Loucy (cell line): ENCODE results near the gene LNPEP.

Source experiments
- CTCF ChIP-seq: fragments of 200-600 bp; sonication (generic); conservative IDR thresholded peaks from 2 replicates; pipeline ENCODE4 v1.5.1; 2014; ENCODE audit warnings: mild to moderate bottlenecking, antibody characterized with exemption, low read length
- EZH2phosphoT487 ChIP-seq: fragments of 200-600 bp; IDR thresholded peaks from 2 replicates; pipeline ENCODE4 v1.6.1; 2018; ENCODE audit warnings: antibody characterized with exemption, mild to moderate bottlenecking, moderate library complexity, borderline replicate concordance

- TF ChIP-seq CTCF (peak; percentile 72), EZH2phosphoT487 (no peak)
Observed at GRCh38 chr5:96997265-96997859, 61.5 kb downstream of the LNPEP start.
